GM12878 (cell line): ENCODE measurements around the gene BPNT1. TPM values are rescaled to one million over a fixed set of nuclear protein-coding genes. Genes with fewer than 3 reads are reported as not detected.

ENCODE experiments used
- ATAC-seq: fragments of 200-7000 bp; cut with Tn5 transposase; 3 replicates; pipeline ENCODE4 v1.9.1; 2020; ENCODE audit warnings: mild to moderate bottlenecking, moderate library complexity
- BruUV-seq: library from RNA; stranded (reverse); fragments of 400-500 nt; replicated peaks from 2 replicates; lab custom pipeline; 2021; lab: Mats Ljungman, UMichigan
- CTCF ChIA-PET: fragments of 300-600 bp; sonication (Branson Sonifier 250); formaldehyde crosslinking; extraction: SDS; loops from one replicate; lab custom pipeline; 2021; ENCODE audit warnings: inconsistent platforms; lab: Yijun Ruan, JAX
- POLR2A ChIA-PET: fragments of 350-600 bp; formaldehyde crosslinking; extraction: SDS; loops from one replicate; lab custom pipeline; 2021; ENCODE audit warnings: inconsistent platforms; lab: Charles Lee
- RAD21 ChIA-PET: fragments of 300-600 bp; sonication (Branson Sonifier 250); formaldehyde crosslinking; loops from one replicate; lab custom pipeline; 2023; ENCODE audit warnings: antibody characterized with exemption; ENCODE audit not compliant: unreplicated experiment; lab: Charles Lee
- SMC1A ChIA-PET: fragments of 300-600 bp; sonication (Branson Sonifier 250); formaldehyde crosslinking; loops from one replicate; lab custom pipeline; 2023; ENCODE audit not compliant: unreplicated experiment, uncharacterized antibody; lab: Charles Lee
- DNase-seq: peaks from one replicate; pipeline ENCODE4 v3.0.0-alpha.2; 2011; ENCODE audit warnings: low read depth, low spot score
- FAIRE-seq: peaks from 3 replicates; lab custom pipeline; 2011; peaks lifted over from hg19 to GRCh38; lab: Jason Lieb, UNC
- H2AFZ ChIP-seq: 2 replicates; pipeline ENCODE4 v1.6.0; 2011; ENCODE audit warnings: low read depth, low read length, control low read depth; ENCODE audit not compliant: control insufficient read depth
- H3K27ac ChIP-seq: 2 replicates; pipeline ENCODE4 v1.5.1; 2011; ENCODE audit warnings: control low read depth; ENCODE audit not compliant: control insufficient read depth, insufficient read depth
- H3K27me3 ChIP-seq, 2 experiments: replicated peaks in 1 of 2; 2 replicates each; pipeline versions ENCODE4 v1.6.0 to v1.6.1; 2011; ENCODE audit warnings: low read length in 1 of 2; ENCODE audit not compliant: control insufficient read depth in 2 of 2, insufficient read depth in 2 of 2
- H3K36me3 ChIP-seq, 2 experiments: 2 replicates each; pipeline ENCODE4 v1.5.1; 2011; ENCODE audit warnings: low read length in 1 of 2; ENCODE audit not compliant: control insufficient read depth in 2 of 2, insufficient read depth in 2 of 2
- H3K4me1 ChIP-seq: 2 replicates; pipeline ENCODE4 v1.6.1; 2011; ENCODE audit warnings: mild to moderate bottlenecking, low read length, moderate library complexity, mixed read lengths; ENCODE audit not compliant: control insufficient read depth, insufficient read depth
- H3K4me2 ChIP-seq: 2 replicates; pipeline ENCODE4 v1.6.0; 2011; ENCODE audit warnings: control low read depth; ENCODE audit not compliant: control insufficient read depth, insufficient read depth
- H3K4me3 ChIP-seq: fragments of 200-600 bp; sonication (generic); 2 replicates; pipeline ENCODE4 v1.5.1; 2016
- H3K79me2 ChIP-seq: 2 replicates; pipeline ENCODE4 v1.6.0; 2011; ENCODE audit warnings: low read length; ENCODE audit not compliant: control insufficient read depth, insufficient read depth
- H3K9ac ChIP-seq: 2 replicates; pipeline ENCODE4 v1.8.0; 2011; ENCODE audit warnings: low read length, control low read depth, mixed read lengths; ENCODE audit not compliant: control insufficient read depth, insufficient read depth
- H3K9me3 ChIP-seq: replicated peaks from 3 replicates; pipeline ENCODE4 v1.5.1; 2011; ENCODE audit warnings: mild to moderate bottlenecking, low read length; ENCODE audit not compliant: control insufficient read depth, insufficient read depth
- H4K20me1 ChIP-seq: 2 replicates; pipeline ENCODE4 v1.6.0; 2011; ENCODE audit not compliant: control insufficient read depth, insufficient read depth
- E2F4 ChIP-seq: IDR thresholded peaks from 2 replicates; pipeline ENCODE4 v1.6.1; 2012; ENCODE audit warnings: low read depth, low read length, improper control_type of control experiment
- E2F8 ChIP-seq: fragments of 450-650 bp; IDR thresholded peaks from 2 replicates; pipeline ENCODE4 v1.6.1; 2018; ENCODE audit warnings: mild to moderate bottlenecking, low read depth, moderate library complexity; ENCODE audit not compliant: partially characterized antibody
- NR2C2 ChIP-seq: IDR thresholded peaks from 2 replicates; pipeline ENCODE4 v1.6.1; 2011; ENCODE audit warnings: borderline replicate concordance, low read depth; ENCODE audit not compliant: control insufficient read depth, insufficient read length
- ZNF687 ChIP-seq: fragments of 450-650 bp; IDR thresholded peaks from 2 replicates; pipeline ENCODE4 v1.6.1; 2017; ENCODE audit warnings: mild to moderate bottlenecking, moderate library complexity
- WGBS: methylation state at CpG from one replicate; pipeline ENCODE4 v1.1.6; 2016; ENCODE audit warnings: low lambda C conversion rate; ENCODE audit not compliant: insufficient replicate concordance, insufficient coverage; ENCODE audit errors: missing lambda C conversion rate; 5-methylcytosine and 5-hydroxymethylcytosine counted together
- in situ Hi-C: fragments of 300-500 bp; cut with MboI; formaldehyde crosslinking; loops from 9 replicates; pipeline ENCODE4 v1.14.3; 2018; ENCODE audit warnings: mixed read lengths
- intact Hi-C: fragments of 100-400 bp; cut with micrococcal nuclease; formaldehyde crosslinking; loops from one replicate; pipeline ENCODE4 v1.14.2; 2022; ENCODE audit not compliant: unreplicated experiment
- polyA plus RNA-seq, 11 experiments: library from polyadenylated mRNA; depleted of rRNA in 4 of 11; unstranded in 6 of 11; stranded (reverse) in 5 of 11; fragments of >200 nt; fragmentation: Nextera tagmentation in 4 of 11; fragmentation: Illumina TruSeq in 1 of 11; extraction: Ambion mirVana in 4 of 11; extraction: Trizol in 1 of 11; gene quantifications; 1 replicate in 1 of 11; 2 replicates in 10 of 11; pipeline versions ENCODE4 v1.2.1 to v1.2.3, GENCODE V29; 2011 to 2016; ENCODE audit warnings: inconsistent platforms in 2 of 11, missing spikeins in 2 of 11, low read depth in 1 of 11
- total RNA-seq, 4 experiments: library from RNA; depleted of rRNA in 3 of 4; stranded (reverse); fragments of >200 nt in 3 of 4; fragmentation: Illumina TruSeq in 1 of 4; extraction: Trizol in 1 of 4; gene quantifications; 2 replicates each; pipeline versions ENCODE4 v1.2.1 to v1.2.3, GENCODE V29; 2013 to 2021

Gene BPNT1
- total and polyA plus RNA-seq, 10 of the 15 experiments (the other 5 are each of a cell fraction or from before 2014, with no cell fraction given): 35.5 to 78.4 (median 45.4) TPM

GRCh38 chr1:220060876-220061275, 28.7 kb downstream of the BPNT1 start:
- no peak overlapping the region for H3K4me2 ChIP-seq
- RAD21 ChIA-PET: interaction anchor here (0.7 kb wide), 1 partner anchor 621 kb away, joined by 3 read pairs; no protein-coding TSS in a partner anchor
- no peak for FAIRE-seq
- H3K36me3 ChIP-seq: peaks cover 2 to 25% of the 10 kb centered on the region in 2 experiments
- H3K27me3 ChIP-seq: no peaks in the 10 kb centered on the region
- SMC1A ChIA-PET: interaction anchor here (0.7 kb wide), 1 partner anchor 13 kb away, joined by 3 read pairs; no protein-coding TSS in a partner anchor
- H3K4me1 ChIP-seq: no peaks in the 10 kb centered on the region
- H3K9me3 ChIP-seq: no peaks in the 10 kb centered on the region
- H3K4me3 ChIP-seq: no peak overlapping the region
- no peak for TF ChIP-seq NR2C2
- no peak for TF ChIP-seq ZNF687
- TF ChIP-seq E2F8: no peak
- no peak for TF ChIP-seq E2F4
- TF ChIP-seq, all 136 proteins: peak for 0
- intact Hi-C loops (no loop called here), in situ Hi-C loops (no loop called here)
- 98% methylated on average over 3 of the region's 3 CpGs for WGBS
- ATAC-seq (no peak), DNase-seq (no peak)
- CTCF ChIA-PET: no interaction called here
- Histone ChIP-seq H2AFZ (no peak overlapping the region), H4K20me1 (no peaks in the 10 kb centered on the region), H3K27ac (no peak overlapping the region), H3K79me2 (no peaks in the 10 kb centered on the region), H3K9ac (no peak overlapping the region)
- POLR2A ChIA-PET: no interaction called here
- BruUV-seq: no TSS peak
